ENCODE data around the gene CMYA5. TPM values are rescaled to one million over a fixed set of nuclear protein-coding genes. Genes with fewer than 3 reads are reported as not detected.
"Not testable (repeated sequence)": the region's sequence is repeated elsewhere in the genome, so short reads cannot be mapped to it uniquely, and the experiment has no call there.

Gene CMYA5
- total RNA-seq = 213 TPM
- polyA plus RNA-seq (ENCODE audit: insufficient read depth in 1 of 8, insufficient read length in 8 of 8, low replicate concordance in 1 of 8) = 100 to 1,000 TPM in 6 of 8 donors, 10 to 100 TPM in 2; 71.3 to 193 (median 143) TPM
- long read RNA-seq, donor 1, partial matches to known transcripts = 17 of 17 reads
- long read RNA-seq, donor 1, other reads (novel, unspliced or antisense) = 0 of 17 reads
- long read RNA-seq, donor 2, partial matches to known transcripts = 8 of 8 reads
- long read RNA-seq, donor 2, other reads (novel, unspliced or antisense) = 0 of 8 reads
- long read RNA-seq, donor 3, partial matches to known transcripts = 77 of 77 reads
- long read RNA-seq, donor 3, other reads (novel, unspliced or antisense) = 0 of 77 reads
- long read RNA-seq, donor 4, partial matches to known transcripts = 37 of 38 reads
- long read RNA-seq, donor 4, other reads (novel, unspliced or antisense) = 0 of 38 reads
- long read RNA-seq, donor 5, partial matches to known transcripts = 39 of 39 reads
- long read RNA-seq, donor 5, other reads (novel, unspliced or antisense) = 0 of 39 reads
- long read RNA-seq, donor 6, full-length matches to known transcripts = 3 of 86 reads
- long read RNA-seq, donor 6, partial matches to known transcripts = 75 of 86 reads
- long read RNA-seq, donor 6, other reads (novel, unspliced or antisense) = 8 of 86 reads
- long read RNA-seq, donor 7, partial matches to known transcripts = 56 of 56 reads
- long read RNA-seq, donor 7, other reads (novel, unspliced or antisense) = 0 of 56 reads
- long read RNA-seq, donor 8, partial matches to known transcripts = 19 of 19 reads
- long read RNA-seq, donor 8, other reads (novel, unspliced or antisense) = 0 of 19 reads
- long read RNA-seq, donor 9, partial matches to known transcripts = 75 of 76 reads
- long read RNA-seq, donor 9, other reads (novel, unspliced or antisense) = 0 of 76 reads
- long read RNA-seq, donor 10, partial matches to known transcripts = 87 of 87 reads
- long read RNA-seq, donor 10, other reads (novel, unspliced or antisense) = 0 of 87 reads
- long read RNA-seq, donor 11, partial matches to known transcripts = 39 of 39 reads
- long read RNA-seq, donor 11, other reads (novel, unspliced or antisense) = 0 of 39 reads

DNA sequence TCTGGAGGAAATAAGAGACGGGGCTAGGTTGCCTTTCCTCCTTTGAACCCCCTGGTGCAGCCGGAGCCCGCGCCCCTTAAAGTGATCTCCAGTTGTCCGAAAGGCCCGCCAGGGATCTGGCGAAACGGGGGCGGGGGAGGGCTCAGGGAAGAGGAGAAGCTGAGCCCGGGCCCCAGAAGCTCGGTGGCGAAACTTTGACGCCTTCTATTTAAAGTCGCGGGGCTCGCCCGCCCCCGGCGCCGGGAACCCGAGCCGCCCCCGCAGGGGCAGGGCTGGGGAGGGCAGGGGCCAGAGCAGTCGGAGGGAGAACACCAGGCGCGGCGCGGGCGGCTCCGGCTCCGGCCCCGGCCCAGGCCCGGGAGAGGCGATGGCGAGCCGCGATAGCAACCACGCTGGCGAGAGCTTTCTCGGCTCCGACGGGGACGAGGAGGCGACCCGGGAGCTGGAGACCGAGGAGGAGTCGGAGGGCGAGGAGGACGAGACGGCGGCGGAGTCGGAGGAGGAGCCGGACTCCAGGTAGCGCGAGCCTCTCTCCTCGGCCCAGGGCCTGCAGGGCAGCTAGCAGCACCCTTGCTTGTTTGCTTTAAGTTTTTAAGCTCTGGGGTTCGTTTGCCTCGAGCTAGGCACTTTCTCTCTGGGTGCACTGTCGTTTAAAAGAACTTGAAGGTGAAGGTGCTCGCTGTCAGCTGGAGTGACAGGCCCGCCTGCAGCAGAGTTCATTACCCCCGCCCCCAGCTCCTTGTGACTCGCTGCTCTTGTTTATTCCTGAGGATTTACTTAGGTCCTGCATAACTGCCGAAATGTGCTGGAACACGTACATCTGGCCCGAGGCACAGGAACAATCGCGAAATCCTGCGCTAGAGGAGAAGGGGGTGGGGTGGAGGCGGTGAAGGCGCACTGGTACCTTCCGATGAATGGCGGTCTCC lies at the start of gene CMYA5:
Gene CMYA5 (plus strand): TSS at position 296 of the 926 bp plus-strand sequence. CDS start 72 bp downstream, at position 368.
- Histone ChIP-seq H3K9me3 (replicated peaks; ENCODE audit: control insufficient read depth, low read depth, low read length) (no peaks in the 10 kb centered on the region), H3K27me3 (ENCODE audit: control insufficient read depth, insufficient read depth, low read length) (no peaks in the 10 kb centered on the region)
- WGBS (ENCODE audit: insufficient coverage) = 6% methylated on average over 73 of the region's 74 CpGs

DNA sequence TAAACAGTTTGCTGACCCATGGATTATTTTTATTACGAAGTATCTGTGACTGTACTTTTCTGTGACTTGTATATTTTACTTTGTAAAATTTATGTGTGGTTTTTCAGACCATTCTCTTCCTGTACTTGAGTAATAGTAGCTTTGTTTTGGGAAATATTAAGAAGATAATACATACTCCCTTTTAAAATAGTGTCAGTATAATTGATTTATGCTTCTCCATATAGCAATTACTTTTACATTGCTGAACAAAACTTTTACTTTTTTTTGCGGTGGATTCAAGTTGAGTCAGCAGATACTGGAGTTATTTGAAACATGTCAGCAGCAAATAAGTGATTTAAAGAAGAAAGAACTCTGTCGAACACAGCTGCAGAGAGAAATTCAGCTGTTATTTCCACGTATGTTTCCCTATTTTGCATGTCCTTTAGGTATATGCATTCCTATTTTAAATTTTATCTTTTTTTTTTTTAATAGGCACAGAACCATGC lies 49.0 kb upstream of the CMYA5 start:
- peaks cover 12% of the 10 kb centered on the region for H3K36me3 ChIP-seq (ENCODE audit: control insufficient read depth, insufficient read depth, low read length)
- WGBS (ENCODE audit: insufficient coverage) = no CpG with 5 or more reads among the region's 4 CpGs
- no peak for DNase-seq

More for the DNA sequence above, at the start of gene CMYA5:
- DNase-seq = peak; percentile 80
- H3K4me1 ChIP-seq (ENCODE audit: control insufficient read depth, insufficient read depth, low read length) = peaks cover 8% of the 10 kb centered on the region
- no peaks in the 10 kb centered on the region for H3K36me3 ChIP-seq (ENCODE audit: control insufficient read depth, insufficient read depth, low read length)
- H3K27ac ChIP-seq (ENCODE audit: low read length) = peak within 1 kb of the TSS; percentile 91
- H3K4me3 ChIP-seq (ENCODE audit: low read length) = peak within 1 kb of the TSS; percentile 75

DNA sequence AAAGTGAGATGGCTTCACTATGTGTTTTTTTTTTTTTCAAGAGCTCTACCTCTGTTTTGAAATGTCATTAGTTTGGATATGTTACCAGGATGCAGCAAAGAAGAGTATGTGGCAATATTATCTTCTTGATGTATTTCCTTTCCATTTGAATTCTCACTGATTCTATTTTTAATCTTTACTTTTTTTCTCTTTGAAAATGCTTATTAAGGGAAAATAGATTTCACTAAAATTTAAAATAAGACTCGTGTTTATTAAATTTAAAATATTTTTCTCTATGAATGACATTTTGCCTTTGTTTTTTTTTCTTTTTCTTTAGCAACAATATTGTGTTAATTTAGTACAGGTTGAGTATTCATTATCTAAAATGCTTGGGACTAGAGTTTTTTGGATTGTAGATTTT lies 48.2 kb upstream of the CMYA5 start:
- DNase-seq = no peak
- H3K9me3 ChIP-seq (replicated peaks; ENCODE audit: control insufficient read depth, low read depth, low read length) = no peaks in the 10 kb centered on the region
- no peaks in the 10 kb centered on the region for H3K4me1 ChIP-seq (ENCODE audit: control insufficient read depth, insufficient read depth, low read length)
- WGBS (ENCODE audit: insufficient coverage) = no CpG with 5 or more reads among the region's 1 CpG
- no peaks in the 10 kb centered on the region for H3K27me3 ChIP-seq (ENCODE audit: control insufficient read depth, insufficient read depth, low read length)
- no peak overlapping the region for H3K4me3 ChIP-seq (ENCODE audit: low read length)
- no peak overlapping the region for H3K27ac ChIP-seq (ENCODE audit: low read length)
- peaks cover 16% of the 10 kb centered on the region for H3K36me3 ChIP-seq (ENCODE audit: control insufficient read depth, insufficient read depth, low read length)

More for the DNA sequence above, 49.0 kb upstream of the CMYA5 start:
- H3K9me3 ChIP-seq (replicated peaks; ENCODE audit: control insufficient read depth, low read depth, low read length) = no peaks in the 10 kb centered on the region
- no peaks in the 10 kb centered on the region for H3K27me3 ChIP-seq (ENCODE audit: control insufficient read depth, insufficient read depth, low read length)
- H3K4me1 ChIP-seq (ENCODE audit: control insufficient read depth, insufficient read depth, low read length) = no peaks in the 10 kb centered on the region
- no peak overlapping the region for H3K27ac ChIP-seq (ENCODE audit: low read length)
- no peak overlapping the region for H3K4me3 ChIP-seq (ENCODE audit: low read length)

DNA sequence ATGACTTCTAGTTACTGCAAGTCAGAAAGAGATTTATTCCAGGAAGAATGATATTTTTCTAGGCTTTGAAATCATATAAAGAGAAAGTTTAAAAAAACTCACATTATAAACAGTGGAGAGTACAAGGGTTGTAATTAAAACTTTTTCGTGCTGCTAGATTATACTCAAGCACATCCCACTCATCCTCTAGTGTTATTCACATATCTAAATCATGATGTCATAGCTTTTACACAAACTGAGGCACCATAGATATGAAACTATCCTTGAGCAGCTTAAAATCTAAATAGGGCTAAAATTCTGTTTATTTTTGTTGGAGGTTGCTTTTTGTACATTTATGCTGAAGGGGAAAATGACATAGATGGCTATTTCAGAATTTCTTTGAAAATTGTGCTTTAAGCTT lies 47.4 kb upstream of the CMYA5 start:
- Histone ChIP-seq H3K4me1 (ENCODE audit: control insufficient read depth, insufficient read depth, low read length) (no peaks in the 10 kb centered on the region), H3K9me3 (replicated peaks; ENCODE audit: control insufficient read depth, low read depth, low read length) (no peaks in the 10 kb centered on the region), H3K27me3 (ENCODE audit: control insufficient read depth, insufficient read depth, low read length) (no peaks in the 10 kb centered on the region), H3K36me3 (ENCODE audit: control insufficient read depth, insufficient read depth, low read length) (peaks cover 20% of the 10 kb centered on the region), H3K4me3 (ENCODE audit: low read length) (no peak overlapping the region), H3K27ac (ENCODE audit: low read length) (no peak overlapping the region)
- DNase-seq = no peak
- no CpG with 5 or more reads among the region's 1 CpG for WGBS (ENCODE audit: insufficient coverage)

DNA sequence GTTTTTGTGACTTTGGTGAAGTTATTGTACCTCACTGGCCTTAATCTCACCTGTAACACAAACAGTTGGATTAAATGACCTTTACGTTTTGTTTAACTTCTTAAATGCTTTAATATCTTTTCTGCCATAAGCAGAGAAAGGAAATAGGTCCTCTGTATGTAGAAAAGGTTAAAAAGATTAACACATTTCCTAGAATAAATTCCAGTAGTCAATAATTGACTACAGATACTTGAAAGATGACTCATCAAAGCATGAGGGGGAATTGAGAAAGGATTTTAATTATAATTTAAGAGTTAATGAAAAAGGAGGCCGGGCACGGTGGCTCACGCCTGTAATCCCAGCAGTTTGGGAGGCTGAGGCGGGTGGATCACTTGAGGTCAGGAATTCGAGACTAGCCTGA lies 35.8 kb upstream of the CMYA5 start:
- H3K36me3 ChIP-seq (ENCODE audit: control insufficient read depth, insufficient read depth, low read length) = peaks cover 10% of the 10 kb centered on the region
- WGBS (ENCODE audit: insufficient coverage) = no CpG with 5 or more reads among the region's 6 CpGs
- H3K4me1 ChIP-seq (ENCODE audit: control insufficient read depth, insufficient read depth, low read length) = no peaks in the 10 kb centered on the region
- no peak overlapping the region for H3K4me3 ChIP-seq (ENCODE audit: low read length)
- no peak for DNase-seq
- no peaks in the 10 kb centered on the region for H3K27me3 ChIP-seq (ENCODE audit: control insufficient read depth, insufficient read depth, low read length)
- no peaks in the 10 kb centered on the region for H3K9me3 ChIP-seq (replicated peaks; ENCODE audit: control insufficient read depth, low read depth, low read length)
- H3K27ac ChIP-seq (ENCODE audit: low read length) = no peak overlapping the region

DNA sequence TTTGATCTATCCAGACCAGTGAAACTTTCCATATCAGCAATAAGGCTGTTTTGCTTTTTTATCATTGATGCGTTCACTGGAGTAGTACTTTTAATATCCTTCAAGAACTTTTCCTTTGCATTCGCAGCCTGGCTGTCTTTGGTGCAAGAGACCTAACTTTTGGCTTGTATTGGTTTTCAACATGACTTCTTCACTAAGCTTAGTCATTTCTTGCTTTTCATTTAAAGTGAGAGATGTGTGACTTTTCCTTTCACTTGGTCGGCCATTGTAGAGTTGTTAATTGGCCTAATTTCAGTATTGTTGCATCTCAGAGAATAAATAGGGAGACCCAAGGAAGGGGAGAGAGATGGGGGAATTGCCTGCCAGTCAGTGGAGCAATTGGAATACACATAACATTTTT lies 26.4 kb upstream of the CMYA5 start:
- Histone ChIP-seq H3K27ac (ENCODE audit: low read length) (no peak overlapping the region), H3K4me3 (ENCODE audit: low read length) (no peak overlapping the region), H3K4me1 (ENCODE audit: control insufficient read depth, insufficient read depth, low read length) (no peaks in the 10 kb centered on the region), H3K27me3 (ENCODE audit: control insufficient read depth, insufficient read depth, low read length) (no peaks in the 10 kb centered on the region), H3K9me3 (replicated peaks; ENCODE audit: control insufficient read depth, low read depth, low read length) (peaks cover 6% of the 10 kb centered on the region), H3K36me3 (ENCODE audit: control insufficient read depth, insufficient read depth, low read length) (peaks cover 21% of the 10 kb centered on the region)
- no peak for DNase-seq
- WGBS (ENCODE audit: insufficient coverage) = 100% methylated on average over 2 of the region's 3 CpGs

DNA sequence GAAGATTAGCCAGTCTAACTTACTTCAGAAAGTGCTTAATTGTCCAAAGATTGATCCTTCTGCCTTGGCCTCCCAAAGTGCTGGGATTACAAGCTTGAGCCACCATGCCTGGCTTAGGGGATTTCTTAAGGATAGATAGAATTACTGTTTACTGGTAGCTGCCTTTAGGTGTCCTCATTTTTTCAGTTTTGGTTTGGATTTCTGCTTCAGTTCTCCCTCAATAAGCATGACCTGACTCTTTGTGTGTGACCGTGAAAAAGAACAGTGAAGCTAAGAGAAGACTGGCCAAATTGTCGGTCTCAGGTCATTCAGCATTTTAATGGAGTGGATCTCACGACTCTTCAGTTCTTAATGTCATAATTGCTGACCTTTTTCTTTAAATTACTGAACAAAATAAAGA lies 22.9 kb upstream of the CMYA5 start:
- Histone ChIP-seq H3K36me3 (ENCODE audit: control insufficient read depth, insufficient read depth, low read length) (peaks cover 15% of the 10 kb centered on the region), H3K27ac (ENCODE audit: low read length) (no peak overlapping the region), H3K4me1 (ENCODE audit: control insufficient read depth, insufficient read depth, low read length) (no peaks in the 10 kb centered on the region), H3K4me3 (ENCODE audit: low read length) (no peak overlapping the region), H3K9me3 (replicated peaks; ENCODE audit: control insufficient read depth, low read depth, low read length) (peaks cover 6% of the 10 kb centered on the region), H3K27me3 (ENCODE audit: control insufficient read depth, insufficient read depth, low read length) (no peaks in the 10 kb centered on the region)
- DNase-seq = no peak
- whole genome bisulfite sequencing (ENCODE audit: insufficient coverage) = 50% methylated on average over 1 of the region's 3 CpGs

DNA sequence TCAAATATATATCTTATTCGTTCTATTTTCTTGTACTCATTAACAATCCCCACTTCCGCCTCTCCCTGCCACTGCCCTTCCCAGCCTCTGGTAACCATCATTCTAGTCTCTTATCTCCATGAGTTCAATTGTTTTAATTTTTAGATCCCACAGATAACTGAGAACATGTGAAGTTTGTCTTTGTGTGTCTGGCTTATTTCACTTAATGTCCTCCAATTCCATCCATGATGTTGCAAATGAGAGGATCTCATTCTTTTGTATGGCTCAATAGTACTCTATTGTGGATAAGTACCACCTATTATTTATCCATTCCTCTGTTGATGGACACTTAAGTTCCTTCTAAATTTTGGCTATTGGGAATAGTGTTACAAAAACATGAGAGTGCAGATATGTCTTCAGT lies 17.2 kb upstream of the CMYA5 start:
- DNase-seq = no peak
- H3K9me3 ChIP-seq (replicated peaks; ENCODE audit: control insufficient read depth, low read depth, low read length) = no peaks in the 10 kb centered on the region
- H3K27me3 ChIP-seq (ENCODE audit: control insufficient read depth, insufficient read depth, low read length) = no peaks in the 10 kb centered on the region
- no peak overlapping the region for H3K27ac ChIP-seq (ENCODE audit: low read length)
- WGBS (ENCODE audit: insufficient coverage) = no CpG with 5 or more reads among the region's 2 CpGs
- H3K36me3 ChIP-seq (ENCODE audit: control insufficient read depth, insufficient read depth, low read length) = peaks cover 8% of the 10 kb centered on the region
- no peaks in the 10 kb centered on the region for H3K4me1 ChIP-seq (ENCODE audit: control insufficient read depth, insufficient read depth, low read length)
- no peak overlapping the region for H3K4me3 ChIP-seq (ENCODE audit: low read length)

DNA sequence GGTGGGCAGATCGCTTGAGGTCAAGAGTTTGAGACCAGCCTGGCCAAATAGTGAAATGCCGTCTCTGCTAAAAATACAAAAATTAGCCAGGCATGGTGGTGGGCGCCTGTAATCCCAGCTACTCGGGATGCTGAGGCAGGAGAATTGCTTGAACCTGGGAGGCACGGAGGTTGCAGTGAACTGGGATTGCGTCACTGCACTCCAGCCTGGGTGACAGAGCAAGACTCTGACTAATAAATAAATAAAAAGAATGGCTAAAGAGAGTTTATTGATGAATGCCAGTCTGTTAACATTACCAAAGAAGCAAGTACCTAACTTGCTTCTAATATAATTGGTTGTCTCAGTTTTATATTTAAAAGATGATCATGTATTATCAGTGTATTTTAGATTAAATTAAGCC lies 13.3 kb upstream of the CMYA5 start:
- not testable (repeated sequence) for H3K27ac ChIP-seq (ENCODE audit: low read length); H3K4me3 ChIP-seq (ENCODE audit: low read length); H3K27me3 ChIP-seq (ENCODE audit: control insufficient read depth, insufficient read depth, low read length); DNase-seq; H3K36me3 ChIP-seq (ENCODE audit: control insufficient read depth, insufficient read depth, low read length); H3K9me3 ChIP-seq (replicated peaks; ENCODE audit: control insufficient read depth, low read depth, low read length); H3K4me1 ChIP-seq (ENCODE audit: control insufficient read depth, insufficient read depth, low read length)
- WGBS (ENCODE audit: insufficient coverage) = 96% methylated on average over 6 of the region's 6 CpGs

Data from muscle of leg (tissue), 16 donors.